K562 (cell line): Measurements from ENCODE around the gene CLDN1. TPM values are rescaled to one million over a fixed set of nuclear protein-coding genes. Genes with fewer than 3 reads are reported as not detected.
"Not testable (repeated sequence)": the region's sequence is repeated elsewhere in the genome, so short reads cannot be mapped to it uniquely, and the experiment has no call there.

ENCODE experiments used
- ATAC-seq: fragments of 200-7000 bp; cut with Tn5 transposase; 3 replicates; pipeline ENCODE4 v1.9.1; 2020; ENCODE audit warnings: moderate library complexity
- BruUV-seq: library from RNA; stranded (reverse); fragments of 400-500 nt; replicated peaks from 2 replicates; lab custom pipeline; 2021; lab: Mats Ljungman, UMichigan
- CTCF ChIA-PET: fragments of 300-600 bp; formaldehyde crosslinking; extraction: SDS; loops from one replicate; lab custom pipeline; 2021; ENCODE audit warnings: low intra/inter-chr PET ratio; lab: Yijun Ruan, JAX
- POLR2A ChIA-PET: fragments of 300-600, 350-650 bp; sonication (Branson Sonifier 250); formaldehyde crosslinking; extraction: SDS; loops from one replicate; lab custom pipeline; 2021; ENCODE audit warnings: antibody characterized with exemption, inconsistent platforms; lab: Yijun Ruan, JAX
- DNase-seq, 4 experiments: peaks; one replicate each; pipeline versions ENCODE4 v3.0.0 to v3.0.0-alpha.2; 2011 to 2018; ENCODE audit warnings: low spot score in 3 of 4, mixed read lengths in 3 of 4; ENCODE audit errors: extremely low read depth in 1 of 4
- FAIRE-seq: peaks from 2 replicates; lab custom pipeline; 2011; peaks lifted over from hg19 to GRCh38; lab: Jason Lieb, UNC
- H2AFZ ChIP-seq: 2 replicates; pipeline ENCODE4 v1.6.0; 2011; ENCODE audit warnings: low read depth, low read length, control low read depth, inconsistent platforms
- H3K27ac ChIP-seq: fragments of 200-600 bp; 3 replicates; pipeline ENCODE4 v1.8.0; 2011; ENCODE audit warnings: low read depth, mild to moderate bottlenecking, control low read depth, inconsistent platforms, low read length, moderate library complexity, mixed read lengths; ENCODE audit errors: extremely low read depth
- H3K27me3 ChIP-seq, 2 experiments: fragments of 300-600 bp in 1 of 2; 2 replicates in 1 of 2; 3 replicates in 1 of 2; pipeline versions ENCODE4 v1.6.0 to v1.8.0; 2011; ENCODE audit warnings: inconsistent platforms in 2 of 2, low read length in 2 of 2, mild to moderate bottlenecking in 1 of 2, mixed read lengths in 1 of 2, moderate library complexity in 1 of 2; ENCODE audit not compliant: control insufficient read depth in 2 of 2, insufficient read depth in 2 of 2
- H3K36me3 ChIP-seq: fragments of 300-600 bp; 3 replicates; pipeline ENCODE4 v1.8.0; 2011; ENCODE audit warnings: mild to moderate bottlenecking, low read length, inconsistent platforms; ENCODE audit not compliant: control insufficient read depth, insufficient read depth
- H3K4me1 ChIP-seq, 2 experiments: fragments of 200-600 bp in 1 of 2; replicated peaks in 1 of 2; 2 replicates in 1 of 2; 3 replicates in 1 of 2; pipeline versions ENCODE4 v1.5.1 to v1.8.0; 2011; ENCODE audit warnings: inconsistent platforms in 2 of 2, low read length in 2 of 2, mild to moderate bottlenecking in 1 of 2, mixed read lengths in 1 of 2, moderate library complexity in 1 of 2; ENCODE audit not compliant: control insufficient read depth in 2 of 2, insufficient read depth in 2 of 2
- H3K4me2 ChIP-seq: 2 replicates; pipeline ENCODE4 v1.6.1; 2011; ENCODE audit warnings: low read length, control low read depth, inconsistent platforms, mixed read lengths; ENCODE audit not compliant: insufficient read depth
- H3K4me3 ChIP-seq: fragments of 200-600 bp; sonication (generic), shearing (Covaris generic); 2 replicates; pipeline ENCODE4 v1.5.1; 2016; ENCODE audit warnings: control low read depth, inconsistent platforms
- H3K79me2 ChIP-seq: fragments of 200-600 bp; 3 replicates; pipeline ENCODE4 v1.8.0; 2011; ENCODE audit warnings: low read length, inconsistent platforms; ENCODE audit not compliant: control insufficient read depth, insufficient read depth
- H3K9ac ChIP-seq, 2 experiments: 2 replicates each; pipeline versions ENCODE4 v1.6.0 to v1.6.1; 2011; ENCODE audit warnings: low read depth in 2 of 2, low read length in 2 of 2, control low read depth in 1 of 2, inconsistent platforms in 1 of 2, mild to moderate bottlenecking in 1 of 2, mixed read lengths in 1 of 2; ENCODE audit not compliant: insufficient read depth in 1 of 2
- H3K9me1 ChIP-seq: one replicate; pipeline ENCODE4 v1.6.0; 2011; ENCODE audit warnings: inconsistent platforms, mild to moderate bottlenecking, low read length, moderate library complexity; ENCODE audit not compliant: control insufficient read depth, insufficient read depth
- H3K9me3 ChIP-seq: replicated peaks from 2 replicates; pipeline ENCODE4 v1.5.1; 2011; ENCODE audit warnings: low read depth, low read length, inconsistent platforms; ENCODE audit not compliant: control insufficient read depth, insufficient read depth
- H4K20me1 ChIP-seq: replicated peaks from 2 replicates; pipeline ENCODE4 v1.6.1; 2011; ENCODE audit warnings: low read length, inconsistent platforms, mixed read lengths; ENCODE audit not compliant: control insufficient read depth, insufficient read depth
- ARID2 ChIP-seq: fragments of 450-650 bp; IDR thresholded peaks from 2 replicates; pipeline ENCODE4 v1.6.1; 2017; ENCODE audit warnings: antibody characterized with exemption, mild to moderate bottlenecking
- CHAMP1 ChIP-seq: fragments of 450-650 bp; IDR thresholded peaks from 2 replicates; pipeline ENCODE4 v1.6.1; 2016; ENCODE audit warnings: mild to moderate bottlenecking
- HNRNPLL ChIP-seq: fragments of 200-400 bp; formaldehyde crosslinking; IDR thresholded peaks from 2 replicates; pipeline ENCODE4 v1.6.1; 2017; ENCODE audit warnings: low read length, low read depth, mild to moderate bottlenecking; ENCODE audit not compliant: poor library complexity, severe bottlenecking
- SLC30A9 ChIP-seq: fragments of 250-450 bp; sonication (Bioruptor Pico); IDR thresholded peaks from 2 replicates; pipeline ENCODE4 v1.8.0; 2022; ENCODE audit warnings: mild to moderate bottlenecking, moderate library complexity
- TAF7 ChIP-seq: fragments of 450-650 bp; IDR thresholded peaks from 2 replicates; pipeline ENCODE4 v1.6.1; 2016; ENCODE audit warnings: missing genetic modification characterization, missing compliant biosample characterization
- ZNF589 ChIP-seq: fragments of 200-800 bp; sonication (Bioruptor generic); IDR thresholded peaks from 2 replicates; pipeline ENCODE4 v1.6.1; 2016; ENCODE audit warnings: low read depth, missing genetic modification characterization, missing compliant biosample characterization
- WGBS: fragments of 100-300 bp; shearing (Covaris generic); methylation state at CpG from one replicate; pipeline ENCODE4 v1.1.6; 2016; ENCODE audit warnings: low coverage, mixed read lengths; ENCODE audit not compliant: insufficient coverage; ENCODE audit errors: missing lambda C conversion rate; 5-methylcytosine and 5-hydroxymethylcytosine counted together
- in situ Hi-C: fragments of 300-500 bp; cut with MboI; formaldehyde crosslinking; loops from 4 replicates; pipeline ENCODE4 v1.15.0; 2018; ENCODE audit warnings: inconsistent platforms, mixed read lengths
- intact Hi-C: fragments of 100-400 bp; cut with micrococcal nuclease; formaldehyde crosslinking; loops from 2 replicates; pipeline ENCODE4 v1.14.2; 2022
- polyA plus RNA-seq, 8 experiments: library from polyadenylated mRNA; depleted of rRNA in 4 of 8; stranded (reverse) in 5 of 8; unstranded in 3 of 8; fragments of >200 nt; fragmentation: Nextera tagmentation in 2 of 8; fragmentation: Illumina TruSeq in 1 of 8; extraction: Ambion mirVana in 2 of 8; extraction: Trizol in 1 of 8; gene quantifications; 2 replicates each; pipeline versions ENCODE4 v1.2.1 to v1.2.3, GENCODE V29; 2011 to 2014; ENCODE audit warnings: inconsistent platforms in 1 of 8, missing spikeins in 1 of 8
- total RNA-seq, 7 experiments: library from RNA; depleted of rRNA in 6 of 7; stranded (reverse); fragments of >200 nt in 6 of 7; fragmentation: Illumina TruSeq in 2 of 7; extraction: Trizol in 2 of 7; gene quantifications; 2 replicates each; pipeline versions ENCODE4 v1.2.1 to v1.2.3, GENCODE V29; 2011 to 2021; ENCODE audit warnings: low replicate concordance in 1 of 7
- TF ChIP-seq, protein P1 (sequence below), 2 experiments: fragments of 450-650 bp in 1 of 2; sonication (generic) in 1 of 2; formaldehyde crosslinking; conservative IDR thresholded peaks; 2 replicates each; pipeline versions ENCODE4 v1.4.0 to v1.8.1; 2020 to 2022; ENCODE audit warnings: mild to moderate bottlenecking in 1 of 2, missing genetic modification reagents in 1 of 2

The CLDN1 gene
- total and polyA plus RNA-seq, 9 of the 15 experiments (the other 6 are each of a cell fraction or from before 2014, with no cell fraction given), result 0.16 TPM; not detected in 8

GRCh38 chr3:190269101-190269500 is 53.1 kb downstream of the CLDN1 start:
- TF ChIP-seq ARID2, result no peak
- TF ChIP-seq HNRNPLL, result no peak
- no peak for TF ChIP-seq ZNF589 (CRISPR knock-in tag)
- TF ChIP-seq, protein P1, sequence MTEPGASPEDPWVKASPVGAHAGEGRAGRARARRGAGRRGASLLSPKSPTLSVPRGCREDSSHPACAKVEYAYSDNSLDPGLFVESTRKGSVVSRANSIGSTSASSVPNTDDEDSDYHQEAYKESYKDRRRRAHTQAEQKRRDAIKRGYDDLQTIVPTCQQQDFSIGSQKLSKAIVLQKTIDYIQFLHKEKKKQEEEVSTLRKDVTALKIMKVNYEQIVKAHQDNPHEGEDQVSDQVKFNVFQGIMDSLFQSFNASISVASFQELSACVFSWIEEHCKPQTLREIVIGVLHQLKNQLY (CRISPR knock-in tag; conservative IDR thresholded peaks at IDR 0.05), result no peak
- no peak for TF ChIP-seq CHAMP1
- no peak for TF ChIP-seq TAF7 (tag)
- no peak for TF ChIP-seq SLC30A9 (CRISPR knock-in tag)
- intact Hi-C loops, result no loop called here
- DNase-seq, result no peak
- H2AFZ ChIP-seq, result no peak overlapping the region
- H3K27ac ChIP-seq, result no peak overlapping the region
- H3K4me2 ChIP-seq, result no peak overlapping the region
- H3K4me3 ChIP-seq, result no peak overlapping the region
- FAIRE-seq, result no peak
- H3K36me3 ChIP-seq, result no peaks in the 10 kb centered on the region
- H3K9me3 ChIP-seq, result no peaks in the 10 kb centered on the region
- in situ Hi-C loops, result no loop called here
- H3K79me2 ChIP-seq, result no peaks in the 10 kb centered on the region
- ChIA-PET CTCF (no interaction called here), POLR2A (no interaction called here)
- H3K4me1 ChIP-seq, result no peaks in the 10 kb centered on the region
- 0% methylated on average over 2 of the region's 2 CpGs for WGBS
- H3K9me1 ChIP-seq, result no peaks in the 10 kb centered on the region
- BruUV-seq, result no TSS peak
- ATAC-seq, result no peak
- H3K27me3 ChIP-seq, result no peaks in the 10 kb centered on the region
- no peaks in the 10 kb centered on the region for H4K20me1 ChIP-seq
- no peak overlapping the region for H3K9ac ChIP-seq

GRCh38 chr3:190267464-190267863 is 54.8 kb downstream of the CLDN1 start:
- ATAC-seq, H3K27me3 ChIP-seq, H3K4me3 ChIP-seq, FAIRE-seq, H3K4me2 ChIP-seq, H3K27ac ChIP-seq, H2AFZ ChIP-seq, BruUV-seq, H3K9me1 ChIP-seq, POLR2A ChIA-PET, H3K9ac ChIP-seq, H3K9me3 ChIP-seq, CTCF ChIA-PET, H3K79me2 ChIP-seq, intact Hi-C loops, DNase-seq, H3K4me1 ChIP-seq, in situ Hi-C loops, H4K20me1 ChIP-seq, H3K36me3 ChIP-seq: not testable (repeated sequence)
- WGBS, result 1% methylated on average over 7 of the region's 7 CpGs
